Measurements from ENCODE around the gene CENPVL1.

Gene CENPVL1

DNA sequence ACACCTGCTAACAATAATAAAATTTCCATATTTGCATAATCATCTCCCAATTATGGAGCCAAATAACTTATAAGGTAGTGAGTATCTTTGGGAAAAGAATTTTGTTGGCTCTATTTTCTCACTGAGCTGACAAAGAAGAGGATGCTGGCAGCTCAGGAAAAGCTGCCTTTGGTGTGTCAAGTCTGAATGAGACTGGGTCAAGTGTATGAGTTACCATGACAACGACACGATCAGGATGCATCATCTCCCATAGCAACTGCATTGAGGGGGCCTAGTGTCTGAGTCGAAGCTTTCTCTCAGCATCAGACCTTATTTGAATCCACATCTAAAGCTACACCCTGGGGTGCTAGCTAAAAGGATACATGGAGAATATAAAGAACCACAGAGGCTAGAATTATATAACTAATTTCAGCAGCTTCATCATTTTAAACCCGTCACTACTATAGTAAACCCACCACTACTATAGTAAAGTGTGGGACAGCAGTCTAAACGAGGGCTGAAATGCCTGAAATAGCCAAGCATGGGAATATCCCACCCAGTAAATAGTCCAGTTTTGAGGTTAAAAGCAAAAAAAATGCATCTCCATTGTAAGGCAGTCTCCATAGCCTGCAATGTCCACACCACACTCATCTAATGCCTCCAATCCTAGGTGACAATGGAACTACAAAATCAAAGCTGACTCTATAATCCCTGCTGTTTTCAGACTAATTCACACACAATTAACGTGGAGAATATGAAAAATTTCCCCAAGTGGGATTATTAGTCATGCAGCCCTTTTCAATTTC lies 48.9 kb downstream of the CENPVL1 start:
- Mint-ChIP-seq H3K36me3 (ENCODE audit: low read depth) (no peaks in the 10 kb centered on the region), H3K4me1 (ENCODE audit: low read depth) (no peaks in the 10 kb centered on the region), H3K27ac (no peak overlapping the region), H3K9me3 (no peaks in the 10 kb centered on the region), H3K27me3 (no peaks in the 10 kb centered on the region), H3K4me3 (no peak overlapping the region)
- intact Hi-C loops (cut with micrococcal nuclease) = no loop called here

DNA sequence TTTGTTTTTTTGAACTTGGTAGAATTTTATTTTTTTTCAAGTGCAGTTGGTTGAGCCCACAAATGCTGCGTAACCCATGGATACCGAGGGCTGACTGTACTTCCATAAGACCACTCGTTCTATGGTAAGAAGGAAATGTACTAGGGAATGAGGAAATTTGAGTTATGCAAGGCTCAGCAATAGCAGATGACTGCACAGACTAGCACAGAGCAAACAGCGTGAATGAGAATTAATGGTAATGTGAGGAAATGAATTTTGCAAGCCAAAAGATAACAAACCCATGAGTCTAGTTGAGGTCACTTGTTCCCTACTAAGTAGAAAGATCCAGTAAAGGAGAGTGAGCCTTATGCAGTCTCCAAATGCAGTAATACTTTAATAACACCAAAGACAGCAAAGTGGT lies 50.3 kb downstream of the CENPVL1 start:
- Mint-ChIP-seq H3K4me3 (no peak overlapping the region), H3K4me1 (ENCODE audit: low read depth) (no peaks in the 10 kb centered on the region), H3K36me3 (ENCODE audit: low read depth) (no peaks in the 10 kb centered on the region), H3K9me3 (peaks cover 3% of the 10 kb centered on the region), H3K27me3 (no peaks in the 10 kb centered on the region), H3K27ac (no peak overlapping the region)
- intact Hi-C loops (cut with micrococcal nuclease) = no loop called here
